ENCODE measurements around the gene TNFRSF17. TPM values are rescaled to one million over a fixed set of nuclear protein-coding genes. Genes with fewer than 3 reads are reported as not detected.

Gene TNFRSF17
- total and polyA plus RNA-seq, 2 of the 13 experiments (the other 11 are each of a cell fraction or from before 2014, with no cell fraction given), result not detected

DNA sequence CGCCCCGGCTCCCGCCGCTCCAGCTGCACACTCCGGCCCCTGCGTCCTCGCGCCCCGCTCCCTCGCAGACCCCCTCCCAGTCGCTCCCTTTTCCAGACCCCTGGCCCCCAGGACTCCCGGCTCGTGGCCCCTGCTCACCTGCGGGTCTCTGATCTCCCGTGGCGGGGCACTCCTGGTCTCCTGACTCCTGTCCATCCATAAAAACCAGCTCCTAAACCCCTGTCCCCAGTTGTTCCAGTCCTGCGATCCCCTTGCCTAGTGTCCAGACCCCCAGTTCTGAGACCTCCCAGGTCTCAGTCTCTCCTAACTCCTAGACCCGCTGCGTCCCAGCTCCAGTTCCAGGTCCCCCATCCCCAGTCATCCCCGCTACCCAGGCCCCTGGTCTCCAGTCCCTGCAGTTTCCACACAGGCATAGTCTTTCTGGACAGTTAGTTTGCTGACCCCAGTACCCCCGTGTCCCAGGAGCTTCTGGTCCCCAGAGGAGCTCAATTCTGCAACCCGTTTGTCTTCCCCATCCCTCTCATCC lies 11.9 kb downstream of the TNFRSF17 start:
- DNase-seq (ENCODE audit: low spot score) (no peak), ATAC-seq (peak; percentile 50), FAIRE-seq (no peak)
- in situ Hi-C loops (cut with HindIII; ENCODE audit: extremely low pct_ligation_motif_present, low pct_unique_long_range_greater_than_20kb) (loop anchor here (5.0 kb wide), 1 partner anchor 85 kb away; no protein-coding TSS in a partner anchor), intact Hi-C loops (cut with micrococcal nuclease; ENCODE audit: unreplicated experiment) (loop anchor here (2.0 to 10.0 kb wide), 2 partner anchors 16 to 62 kb away; partner anchors contain the start of gene GSPT1)
- Histone ChIP-seq H3K9ac (ENCODE audit: insufficient read depth, low read depth, low read length) (peak overlapping the region; percentile 84), H3K4me2 (ENCODE audit: low read depth, low read length) (peak overlapping the region; percentile 75), H3K4me1 (ENCODE audit: insufficient read depth, low read length) (peaks cover 47% of the 10 kb centered on the region), H2AFZ (ENCODE audit: low read length) (peak overlapping the region; percentile 93), H4K20me1 (ENCODE audit: insufficient read depth, low read length) (no peaks in the 10 kb centered on the region), H3K9me3 (ENCODE audit: low read length) (no peaks in the 10 kb centered on the region), H3K27ac (ENCODE audit: extremely low read length, insufficient read depth, low read length) (peak overlapping the region; percentile 16), H3K36me3 (replicated peaks in 1 of 2; ENCODE audit: control insufficient read depth in 1 of 2, insufficient read depth in 2 of 2, low read length in 2 of 2) (no peaks in the 10 kb centered on the region), H3K4me3 (replicated peaks in 1 of 3; ENCODE audit: insufficient read depth in 1 of 3, low read depth in 2 of 3, low read length in 3 of 3) (peak overlapping the region; percentile 75 to 91 (median 87)), H3K79me2 (ENCODE audit: insufficient read depth, low read length) (peaks cover 5% of the 10 kb centered on the region), H3K27me3 (ENCODE audit: control insufficient read depth in 1 of 2, insufficient read depth in 2 of 2, low read length in 2 of 2) (no peaks in the 10 kb centered on the region; a peak in 1 of 5 replicates)
- 2% methylated on average over 22 of the region's 22 CpGs for WGBS (ENCODE audit: low lambda C conversion rate)
- BruUV-seq (replicated peaks), result no TSS peak
- ChIA-PET POLR2A (interaction anchor here (0.5 to 2.8 kb wide), 29 partner anchors 7 to 305 kb away, joined by 3 to 38 read pairs (median 6); partner anchors contain the start of genes GSPT1, RSL1D1, TNFRSF17 and TXNDC11), CTCF (ENCODE audit: low intra/inter-chr PET ratio, low total read pairs) (no interaction called here)
- TF ChIP-seq ZNF841 (CRISPR knock-in tag; IDR thresholded peaks at IDR 0.05; ENCODE audit: borderline replicate concordance), result peak; percentile 36; the same call in 1 of the 2 replicates
- TF ChIP-seq ZNF558 (CRISPR knock-in tag; IDR thresholded peaks at IDR 0.05; ENCODE audit: borderline replicate concordance), result 0 out of 2 replicates have a peak, but pooled peaks have one; percentile 20
- TF ChIP-seq SAFB2 (CRISPR knock-in tag; IDR thresholded peaks at IDR 0.05; ENCODE audit: borderline replicate concordance, low read depth), result peak; percentile 11
- no peak for TF ChIP-seq NPAS2 (CRISPR knock-in tag; IDR thresholded peaks at IDR 0.05; ENCODE audit: borderline replicate concordance)
- TF ChIP-seq, protein P1, sequence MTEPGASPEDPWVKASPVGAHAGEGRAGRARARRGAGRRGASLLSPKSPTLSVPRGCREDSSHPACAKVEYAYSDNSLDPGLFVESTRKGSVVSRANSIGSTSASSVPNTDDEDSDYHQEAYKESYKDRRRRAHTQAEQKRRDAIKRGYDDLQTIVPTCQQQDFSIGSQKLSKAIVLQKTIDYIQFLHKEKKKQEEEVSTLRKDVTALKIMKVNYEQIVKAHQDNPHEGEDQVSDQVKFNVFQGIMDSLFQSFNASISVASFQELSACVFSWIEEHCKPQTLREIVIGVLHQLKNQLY (CRISPR knock-in tag; IDR thresholded peaks at IDR 0.05), result no peak
- no peak; the same call in 1 of the 2 replicates for TF ChIP-seq ZC3H13 (CRISPR knock-in tag; IDR thresholded peaks at IDR 0.05)
- no peak for TF ChIP-seq GLI4 (CRISPR knock-in tag; IDR thresholded peaks at IDR 0.05; ENCODE audit: borderline replicate concordance)
- peak; percentile 24; the same call in 1 of the 2 replicates for TF ChIP-seq ZNF451 (CRISPR knock-in tag; IDR thresholded peaks at IDR 0.05)
- TF ChIP-seq LCORL (IDR thresholded peaks at IDR 0.05), result no peak
- TF ChIP-seq LCORL (CRISPR knock-in tag; IDR thresholded peaks at IDR 0.05), result 0 out of 2 replicates have a peak, but pooled peaks have one; percentile 37
- no peak; the same call in 1 of the 2 replicates for TF ChIP-seq AKAP8 (CRISPR knock-in tag; IDR thresholded peaks at IDR 0.05)
- no peak for TF ChIP-seq MAF1 (CRISPR knock-in tag; IDR thresholded peaks at IDR 0.05; ENCODE audit: borderline replicate concordance)
- TF ChIP-seq ARNT2 (CRISPR knock-in tag; IDR thresholded peaks at IDR 0.05; ENCODE audit: low read depth), result no peak
- no peak for TF ChIP-seq RNF2 (conservative IDR thresholded peaks at IDR 0.05; ENCODE audit: low read depth)
- TF ChIP-seq PPARG (CRISPR knock-in tag; conservative IDR thresholded peaks at IDR 0.05), result no peak
- TF ChIP-seq ZNF550 (CRISPR knock-in tag; IDR thresholded peaks at IDR 0.05; ENCODE audit: borderline replicate concordance), result 0 out of 2 replicates have a peak, but pooled peaks have one; percentile 35
- TF ChIP-seq, protein P2, sequence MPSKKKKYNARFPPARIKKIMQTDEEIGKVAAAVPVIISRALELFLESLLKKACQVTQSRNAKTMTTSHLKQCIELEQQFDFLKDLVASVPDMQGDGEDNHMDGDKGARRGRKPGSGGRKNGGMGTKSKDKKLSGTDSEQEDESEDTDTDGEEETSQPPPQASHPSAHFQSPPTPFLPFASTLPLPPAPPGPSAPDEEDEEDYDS (CRISPR knock-in tag; IDR thresholded peaks at IDR 0.05), result no peak
- TF ChIP-seq, protein P3, sequence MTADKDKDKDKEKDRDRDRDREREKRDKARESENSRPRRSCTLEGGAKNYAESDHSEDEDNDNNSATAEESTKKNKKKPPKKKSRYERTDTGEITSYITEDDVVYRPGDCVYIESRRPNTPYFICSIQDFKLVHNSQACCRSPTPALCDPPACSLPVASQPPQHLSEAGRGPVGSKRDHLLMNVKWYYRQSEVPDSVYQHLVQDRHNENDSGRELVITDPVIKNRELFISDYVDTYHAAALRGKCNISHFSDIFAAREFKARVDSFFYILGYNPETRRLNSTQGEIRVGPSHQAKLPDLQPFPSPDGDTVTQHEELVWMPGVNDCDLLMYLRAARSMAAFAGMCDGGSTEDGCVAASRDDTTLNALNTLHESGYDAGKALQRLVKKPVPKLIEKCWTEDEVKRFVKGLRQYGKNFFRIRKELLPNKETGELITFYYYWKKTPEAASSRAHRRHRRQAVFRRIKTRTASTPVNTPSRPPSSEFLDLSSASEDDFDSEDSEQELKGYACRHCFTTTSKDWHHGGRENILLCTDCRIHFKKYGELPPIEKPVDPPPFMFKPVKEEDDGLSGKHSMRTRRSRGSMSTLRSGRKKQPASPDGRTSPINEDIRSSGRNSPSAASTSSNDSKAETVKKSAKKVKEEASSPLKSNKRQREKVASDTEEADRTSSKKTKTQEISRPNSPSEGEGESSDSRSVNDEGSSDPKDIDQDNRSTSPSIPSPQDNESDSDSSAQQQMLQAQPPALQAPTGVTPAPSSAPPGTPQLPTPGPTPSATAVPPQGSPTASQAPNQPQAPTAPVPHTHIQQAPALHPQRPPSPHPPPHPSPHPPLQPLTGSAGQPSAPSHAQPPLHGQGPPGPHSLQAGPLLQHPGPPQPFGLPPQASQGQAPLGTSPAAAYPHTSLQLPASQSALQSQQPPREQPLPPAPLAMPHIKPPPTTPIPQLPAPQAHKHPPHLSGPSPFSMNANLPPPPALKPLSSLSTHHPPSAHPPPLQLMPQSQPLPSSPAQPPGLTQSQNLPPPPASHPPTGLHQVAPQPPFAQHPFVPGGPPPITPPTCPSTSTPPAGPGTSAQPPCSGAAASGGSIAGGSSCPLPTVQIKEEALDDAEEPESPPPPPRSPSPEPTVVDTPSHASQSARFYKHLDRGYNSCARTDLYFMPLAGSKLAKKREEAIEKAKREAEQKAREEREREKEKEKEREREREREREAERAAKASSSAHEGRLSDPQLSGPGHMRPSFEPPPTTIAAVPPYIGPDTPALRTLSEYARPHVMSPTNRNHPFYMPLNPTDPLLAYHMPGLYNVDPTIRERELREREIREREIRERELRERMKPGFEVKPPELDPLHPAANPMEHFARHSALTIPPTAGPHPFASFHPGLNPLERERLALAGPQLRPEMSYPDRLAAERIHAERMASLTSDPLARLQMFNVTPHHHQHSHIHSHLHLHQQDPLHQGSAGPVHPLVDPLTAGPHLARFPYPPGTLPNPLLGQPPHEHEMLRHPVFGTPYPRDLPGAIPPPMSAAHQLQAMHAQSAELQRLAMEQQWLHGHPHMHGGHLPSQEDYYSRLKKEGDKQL (CRISPR knock-in tag; IDR thresholded peaks at IDR 0.05; ENCODE audit: low read depth), result no peak
- 0 out of 2 replicates have a peak, but pooled peaks have one; percentile 9 for TF ChIP-seq ZNF138 (CRISPR knock-in tag; IDR thresholded peaks at IDR 0.05; ENCODE audit: low read depth)

Data from HepG2 (cell line).